H1 (cell line): ENCODE results near the gene TSC1.

Experiments used
- ASH2L ChIP-seq: fragments of 200-600, 300-600 bp; sonication (generic); IDR thresholded peaks from one replicate; pipeline ENCODE4 v1.7.1; 2017; ENCODE audit warnings: low read length
- ATF2 ChIP-seq: IDR thresholded peaks from 2 replicates; pipeline ENCODE4 v1.6.1; 2012; ENCODE audit warnings: low read length, inconsistent platforms
- CBX5 ChIP-seq: fragments of 300-800, 300-1000 bp; sonication (generic); IDR thresholded peaks from 2 replicates; pipeline ENCODE4 v1.7.1; 2016; ENCODE audit warnings: antibody characterized with exemption, low read length, low read depth
- CTCF ChIP-seq, 3 experiments: IDR thresholded peaks; 1 replicate in 2 of 3; 2 replicates in 1 of 3; pipeline versions ENCODE4 v1.5.1 to v1.6.1; 2011; ENCODE audit warnings: low read length in 3 of 3, mild to moderate bottlenecking in 3 of 3, inconsistent platforms in 2 of 3, low read depth in 1 of 3, moderate library complexity in 1 of 3; ENCODE audit not compliant: insufficient read depth in 1 of 3; ENCODE audit errors: control extremely low read depth in 1 of 3
- EGR1 ChIP-seq: IDR thresholded peaks from 2 replicates; pipeline ENCODE4 v1.6.1; 2011; ENCODE audit warnings: low read depth, low read length, borderline replicate concordance
- EP300 ChIP-seq, 2 experiments: IDR thresholded peaks; 1 replicate in 1 of 2; 2 replicates in 1 of 2; pipeline ENCODE4 v1.6.1; 2011 to 2012; ENCODE audit warnings: low read depth in 2 of 2, low read length in 2 of 2, mild to moderate bottlenecking in 2 of 2, borderline replicate concordance in 1 of 2, inconsistent platforms in 1 of 2, moderate library complexity in 1 of 2
- EZH2 ChIP-seq: fragments of 200-600 bp; sonication (generic); IDR thresholded peaks from 2 replicates; pipeline ENCODE4 v1.7.1; 2012; ENCODE audit warnings: low read depth, mild to moderate bottlenecking, moderate library complexity, low read length, inconsistent platforms; ENCODE audit not compliant: severe bottlenecking
- GTF2F1 ChIP-seq: IDR thresholded peaks from 2 replicates; pipeline ENCODE4 v1.6.1; 2012; ENCODE audit warnings: low read depth, low read length, improper control_type of control experiment, borderline replicate concordance
- HDAC6 ChIP-seq: IDR thresholded peaks from one replicate; pipeline ENCODE4 v1.7.1; 2012; ENCODE audit warnings: low read depth, mild to moderate bottlenecking, inconsistent platforms, low read length, moderate library complexity
- POLR2A ChIP-seq, 2 experiments: IDR thresholded peaks; 1 replicate in 1 of 2; 2 replicates in 1 of 2; pipeline ENCODE4 v1.6.1; 2011; ENCODE audit warnings: low read depth in 2 of 2, low read length in 2 of 2, mild to moderate bottlenecking in 2 of 2; ENCODE audit errors: control extremely low read depth in 1 of 2
- SP1 ChIP-seq: IDR thresholded peaks from 2 replicates; pipeline ENCODE4 v1.6.1; 2011; ENCODE audit warnings: low read depth, low read length

GRCh38 chr9:132886334-132886725, 58.1 kb downstream of the TSC1 start:
- TF ChIP-seq ASH2L (no peak), SP1 (no peak), CTCF (IDR thresholded peaks at IDR 0.05; ENCODE audit: control extremely low read depth in 1 of 3, insufficient read depth in 1 of 3, low read depth in 1 of 3, low read length in 3 of 3) (no peak), EGR1 (no peak), CBX5 (no peak), GTF2F1 (no peak), POLR2A (IDR thresholded peaks at IDR 0.05; ENCODE audit: control extremely low read depth in 1 of 2, low read depth in 2 of 2, low read length in 2 of 2) (no peak), ATF2 (no peak), EP300 (IDR thresholded peaks at IDR 0.05; ENCODE audit: borderline replicate concordance in 1 of 2, low read depth in 2 of 2, low read length in 2 of 2) (no peak), EZH2 (no peak), HDAC6 (no peak)
